Small intestine (tissue), 7 donors: ENCODE results near the gene PIAS4. TPM values are rescaled to one million over a fixed set of nuclear protein-coding genes. Genes with fewer than 3 reads are reported as not detected.

Source experiments
- DNase-seq, 2 donors: peaks; one replicate each; pipeline versions ENCODE4 v3.0.0 to v3.0.0-alpha.2; 2013
- FAIRE-seq: peaks from 2 replicates; lab custom pipeline; 2012; peaks lifted over from hg19 to GRCh38; lab: Jason Lieb, UNC
- H3K27ac ChIP-seq, 3 donors: one replicate each; pipeline ENCODE4 v1.5.1; 2013; ENCODE audit warnings: low read length in 2 of 3, mild to moderate bottlenecking in 2 of 3, control low read depth in 1 of 3, inconsistent platforms in 1 of 3, low read depth in 1 of 3, moderate library complexity in 1 of 3
- H3K27me3 ChIP-seq, 3 donors: one replicate each; pipeline ENCODE4 v1.6.1; 2013; ENCODE audit warnings: low read length in 3 of 3, inconsistent platforms in 1 of 3; ENCODE audit not compliant: control insufficient read depth in 3 of 3, insufficient read depth in 3 of 3
- H3K36me3 ChIP-seq, 3 donors: one replicate each; pipeline ENCODE4 v1.6.1; 2013; ENCODE audit warnings: low read length in 3 of 3, inconsistent platforms in 1 of 3, low read depth in 1 of 3, mild to moderate bottlenecking in 1 of 3, moderate library complexity in 1 of 3; ENCODE audit not compliant: control insufficient read depth in 3 of 3, insufficient read depth in 2 of 3
- H3K4me1 ChIP-seq, 3 donors: one replicate each; pipeline ENCODE4 v1.6.1; 2013; ENCODE audit warnings: low read length in 2 of 3, inconsistent platforms in 1 of 3, low read depth in 1 of 3, mild to moderate bottlenecking in 1 of 3, moderate library complexity in 1 of 3; ENCODE audit not compliant: control insufficient read depth in 3 of 3, insufficient read depth in 2 of 3
- H3K4me3 ChIP-seq, 3 donors: one replicate each; pipeline ENCODE4 v1.5.1; 2013; ENCODE audit warnings: low read length in 3 of 3, control low read depth in 1 of 3, inconsistent platforms in 1 of 3, low read depth in 1 of 3, mild to moderate bottlenecking in 1 of 3, moderate library complexity in 1 of 3
- H3K9me3 ChIP-seq, 2 donors: one replicate each; pipeline ENCODE4 v1.6.1; 2013; ENCODE audit warnings: low read depth in 1 of 2, low read length in 1 of 2; ENCODE audit not compliant: control insufficient read depth in 2 of 2, insufficient read depth in 1 of 2
- WGBS, 3 donors: extraction: QIAGEN DNeasy Blood & Tissue Kit; methylation state at CpG; one replicate each; pipeline ENCODE4 v1.1.7; 2013; 5-methylcytosine and 5-hydroxymethylcytosine counted together
- polyA plus RNA-seq, 4 donors: library from polyadenylated mRNA; stranded (reverse) in 3 of 4; unstranded in 1 of 4; fragments of 200-250 nt in 3 of 4; fragments of 120-200 nt in 1 of 4; gene quantifications; one replicate each; pipeline versions ENCODE4 v1.2.1 to v1.2.3, GENCODE V29; 2013
- donor health status: healthy with polysubstance abuse.
- donor health status: control.
- donor health status: control.
- donor health status: Bipolar disorder and iron deficiency.
- donor health status: healthy.

The PIAS4 gene
- polyA plus RNA-seq, 4 donors: 10.8 to 30.4 (median 13.1) TPM

- H3K4me1 ChIP-seq: peaks cover 0 to 32% (median 2%) of the 10 kb centered on the region in 3 donors
- peak overlapping the region in 2 of 3 donors; percentile 4 to 26 for H3K4me3 ChIP-seq
- peaks cover 15 to 93% (median 19%) of the 10 kb centered on the region in 3 donors for H3K36me3 ChIP-seq
- DNase-seq (peak in 1 of 2 donors; percentile 82), FAIRE-seq (no peak)
- H3K27ac ChIP-seq: peak overlapping the region; percentile 92 to 97 (median 93)
- peaks cover 0 to 3% of the 10 kb centered on the region in 2 donors for H3K9me3 ChIP-seq
- H3K27me3 ChIP-seq: no peaks in the 10 kb centered on the region
- WGBS, 3 donors: 10 to 34% (median 14%) methylated on average over 13 of the region's 13 CpGs
These were observed 45.5 kb downstream of the PIAS4 start for GRCh38 chr19:4052993-4053422.

DNA sequence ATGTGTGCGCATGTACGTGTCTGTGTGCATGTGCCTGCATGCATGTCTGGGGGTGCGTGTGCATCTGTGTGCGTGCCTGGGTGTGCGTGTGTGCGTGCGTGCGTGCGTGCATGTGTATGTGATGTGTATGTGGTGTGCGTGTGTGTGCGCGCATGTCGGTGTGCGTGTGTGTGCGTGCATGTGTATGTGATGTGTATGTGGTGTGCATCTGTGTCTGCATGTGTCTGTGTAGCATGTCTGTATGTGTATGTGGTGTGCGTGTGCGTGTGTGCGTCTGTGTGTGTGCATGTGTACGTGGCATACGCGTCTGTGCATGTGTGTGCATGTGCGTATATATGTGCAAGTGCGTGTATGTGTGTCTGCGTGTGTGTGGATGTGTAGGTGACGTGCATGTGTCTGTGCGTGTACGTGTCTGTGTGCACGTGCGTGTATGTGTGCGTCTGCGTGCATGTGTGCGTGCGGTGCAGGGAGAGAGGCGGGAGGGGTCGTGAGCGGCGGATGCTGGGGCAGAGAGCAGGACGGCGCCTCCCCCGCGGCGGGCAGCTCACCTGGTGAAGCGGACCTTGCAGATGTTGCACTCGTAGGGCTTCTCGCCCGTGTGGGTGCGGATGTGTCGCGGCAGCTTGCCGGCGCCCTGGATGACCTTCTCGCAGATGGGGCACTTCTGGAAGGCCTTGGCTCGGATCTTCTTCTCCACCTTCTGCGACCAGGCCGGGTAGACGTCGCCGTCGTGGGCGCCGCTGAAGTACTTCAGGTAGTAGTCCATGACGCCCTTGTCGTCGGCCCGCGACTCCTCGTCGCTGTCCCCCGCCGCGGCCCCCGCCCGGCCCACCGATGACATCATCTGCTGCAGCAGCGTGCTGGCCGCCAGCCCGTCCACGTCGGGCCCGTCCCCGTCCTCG lies 46.1 kb downstream of the PIAS4 start:
- peaks cover 2 to 38% (median 3%) of the 10 kb centered on the region in 3 donors for H3K4me1 ChIP-seq
- FAIRE-seq: no peak

GRCh38 chr19:4054441-4055208 lies 47.1 kb downstream of the PIAS4 start:
- H3K36me3 ChIP-seq: peaks cover 11 to 92% (median 13%) of the 10 kb centered on the region in 3 donors
- no peaks in the 10 kb centered on the region for H3K27me3 ChIP-seq
- peak overlapping the region in 1 of 3 donors; percentile 0 for H3K4me3 ChIP-seq
- peak overlapping the region in 2 of 3 donors; percentile 93 to 97 for H3K27ac ChIP-seq
- H3K4me1 ChIP-seq: peaks cover 2 to 48% (median 11%) of the 10 kb centered on the region in 3 donors
- FAIRE-seq: no peak
- H3K9me3 ChIP-seq: peaks cover 0 to 3% of the 10 kb centered on the region in 2 donors
- no peak for DNase-seq
- WGBS, 3 donors: 67 to 95% (median 70%) methylated on average over 78 to 91 of the region's 91 CpGs

More for the DNA sequence above, 46.1 kb downstream of the PIAS4 start:
- peak in 1 of 2 donors; percentile 63 for DNase-seq
- peaks cover 13 to 92% (median 14%) of the 10 kb centered on the region in 3 donors for H3K36me3 ChIP-seq
- peaks cover 0 to 3% of the 10 kb centered on the region in 2 donors for H3K9me3 ChIP-seq
- no peaks in the 10 kb centered on the region for H3K27me3 ChIP-seq
- H3K4me3 ChIP-seq: peak overlapping the region in 2 of 3 donors; percentile 0 to 26
- H3K27ac ChIP-seq: peak overlapping the region; percentile 92 to 97 (median 93)
- WGBS, 3 donors: 27 to 78% (median 54%) methylated on average over 77 to 82 of the region's 82 CpGs

- Histone ChIP-seq H3K36me3 (peaks cover 10 to 89% (median 13%) of the 10 kb centered on the region in 3 donors), H3K9me3 (peaks cover 0 to 3% of the 10 kb centered on the region in 2 donors), H3K27ac (peak overlapping the region in 1 of 3 donors; percentile 97), H3K27me3 (no peaks in the 10 kb centered on the region), H3K4me1 (peaks cover 2 to 51% (median 11%) of the 10 kb centered on the region in 3 donors), H3K4me3 (no peak overlapping the region)
- FAIRE-seq: no peak
- no peak for DNase-seq
- 94 to 95% (median 94%) methylated on average over 20 of the region's 20 CpGs for WGBS, 3 donors
These were observed 47.6 kb downstream of the PIAS4 start for GRCh38 chr19:4055209-4055552.

DNA sequence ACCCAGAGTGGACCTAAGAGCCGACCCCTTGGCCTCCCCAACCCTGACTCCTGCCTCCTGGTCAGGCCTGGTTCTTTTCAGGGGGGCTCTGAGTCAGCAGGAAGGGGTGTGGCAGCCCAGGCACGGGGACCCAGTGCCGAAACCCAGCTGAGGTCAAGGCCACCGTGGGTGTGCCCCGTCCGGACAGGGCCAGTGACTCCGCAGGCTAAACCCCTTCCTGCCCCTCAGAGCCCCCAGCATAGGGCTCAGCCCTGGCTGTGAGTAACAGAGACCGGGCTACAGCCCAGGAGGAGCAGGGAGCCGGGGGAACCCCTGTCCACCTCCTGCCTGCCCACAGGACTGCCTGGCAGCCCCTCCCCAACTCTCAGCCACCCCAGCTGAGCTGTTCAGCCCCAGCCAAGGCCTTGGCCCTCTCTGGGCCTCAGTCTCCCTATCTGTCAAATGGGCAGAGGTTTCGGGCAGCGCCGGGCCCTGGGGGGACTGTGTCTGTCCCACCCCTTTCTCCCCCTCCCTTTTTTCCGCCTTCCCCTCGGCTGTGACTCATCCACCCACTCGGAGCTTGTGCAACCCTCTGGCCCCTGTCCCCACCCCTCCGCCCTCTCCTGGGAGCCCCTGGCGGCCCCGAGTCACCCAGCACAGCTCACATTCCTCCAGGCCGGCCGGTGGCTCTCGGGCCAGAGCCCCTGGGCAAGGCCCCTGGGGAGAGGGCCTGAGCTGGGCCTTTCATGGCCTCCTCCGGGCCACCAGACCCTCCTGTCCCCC lies 50.6 kb downstream of the PIAS4 start:
- Histone ChIP-seq H3K27me3 (no peaks in the 10 kb centered on the region), H3K9me3 (no peaks in the 10 kb centered on the region), H3K36me3 (peaks cover 10 to 92% (median 12%) of the 10 kb centered on the region in 3 donors), H3K4me1 (peaks cover 0 to 61% (median 15%) of the 10 kb centered on the region in 3 donors), H3K27ac (peak overlapping the region; percentile 89 to 100 (median 98)), H3K4me3 (peak overlapping the region; percentile 30 to 95 (median 92))
- FAIRE-seq (no peak), DNase-seq (peak; percentile 81 to 92)
- WGBS, 3 donors: 21 to 26% (median 22%) methylated on average over 21 to 22 of the region's 22 CpGs

DNA sequence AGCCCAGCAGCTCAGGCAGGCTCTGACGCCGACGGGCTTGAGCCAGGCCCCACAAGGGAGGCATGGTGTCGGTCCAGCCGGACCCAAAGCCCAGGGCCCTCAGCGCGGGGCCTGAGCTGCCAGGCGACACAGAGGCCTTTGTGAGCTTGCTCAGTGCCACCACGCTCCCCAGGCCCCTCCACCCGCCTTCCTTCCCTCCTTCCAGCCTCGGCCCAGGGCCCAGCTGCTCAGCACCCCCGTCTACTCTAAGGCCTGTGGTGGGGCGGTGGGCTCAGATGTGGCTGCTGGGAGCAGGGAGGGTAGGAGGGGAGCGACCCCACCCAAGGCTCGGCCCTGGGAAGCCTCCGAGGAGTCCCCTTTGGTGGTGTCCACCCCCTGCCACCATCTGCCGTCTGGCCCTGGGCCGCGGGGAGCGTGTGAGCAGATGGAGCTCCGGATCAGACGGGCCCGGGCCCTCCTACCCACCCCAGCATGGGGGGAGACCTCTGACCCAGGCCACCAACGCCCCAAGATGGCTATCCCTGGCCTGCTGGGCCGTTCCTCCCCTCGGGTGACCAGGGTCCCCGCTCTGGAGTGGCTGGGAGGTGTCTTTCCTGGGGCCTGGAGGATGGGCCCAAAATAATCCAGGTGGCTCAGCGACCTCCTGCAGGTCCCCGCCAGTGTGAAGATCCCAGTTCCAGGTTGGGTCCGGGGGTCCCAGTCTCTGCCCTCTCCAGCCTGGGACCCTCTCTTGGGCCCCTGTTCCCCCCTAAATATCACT lies 51.3 kb downstream of the PIAS4 start:
- H3K4me1 ChIP-seq: peaks cover 0 to 61% (median 15%) of the 10 kb centered on the region in 3 donors
- DNase-seq (peak; percentile 39 to 68), FAIRE-seq (no peak)
- 20 to 36% (median 24%) methylated on average over 19 to 30 of the region's 30 CpGs for WGBS, 3 donors
- peak overlapping the region; percentile 89 to 100 (median 98) for H3K27ac ChIP-seq
- H3K4me3 ChIP-seq: peak overlapping the region; percentile 30 to 95 (median 92)
- H3K27me3 ChIP-seq: no peaks in the 10 kb centered on the region
- no peaks in the 10 kb centered on the region for H3K9me3 ChIP-seq
- peaks cover 5 to 92% (median 9%) of the 10 kb centered on the region in 3 donors for H3K36me3 ChIP-seq

GRCh38 chr19:4059453-4059871 lies 51.9 kb downstream of the PIAS4 start:
- H3K9me3 ChIP-seq: no peaks in the 10 kb centered on the region
- H3K27ac ChIP-seq: peak overlapping the region; percentile 89 to 100 (median 98)
- DNase-seq: peak; percentile 86 to 94
- H3K4me1 ChIP-seq: peaks cover 0 to 59% (median 15%) of the 10 kb centered on the region in 3 donors
- FAIRE-seq: no peak
- H3K27me3 ChIP-seq: no peaks in the 10 kb centered on the region
- peak overlapping the region; percentile 19 to 95 (median 92) for H3K4me3 ChIP-seq
- peaks cover 4 to 94% (median 5%) of the 10 kb centered on the region in 3 donors for H3K36me3 ChIP-seq
- WGBS, 3 donors: 10 to 30% (median 13%) methylated on average over 19 of the region's 19 CpGs
